HG03565 (cell line): Measurements from ENCODE around the gene NAP1L4.
"Not testable (repeated sequence)": the region's sequence is repeated elsewhere in the genome, so short reads cannot be mapped to it uniquely, and the experiment has no call there.

Experiments used
- ATAC-seq: cut with Tn5 transposase; IDR thresholded peaks from one replicate; pipeline ENCODE4 v1.9.1; 2021; ENCODE audit warnings: mild to moderate bottlenecking, moderate library complexity; ENCODE audit not compliant: unreplicated experiment

The NAP1L4 gene

GRCh38 chr11:2911088-2911784 is 80.9 kb downstream of the NAP1L4 start:
- ATAC-seq, result no peak

- ATAC-seq, result no peak
These were observed 81.7 kb downstream of the NAP1L4 start for GRCh38 chr11:2910401-2910955.

GRCh38 chr11:2909133-2909902 is 82.8 kb downstream of the NAP1L4 start:
- ATAC-seq, result no peak

- no peak for ATAC-seq
These were observed 84.0 kb downstream of the NAP1L4 start for GRCh38 chr11:2908130-2908529.

GRCh38 chr11:2905299-2905698 is 86.8 kb downstream of the NAP1L4 start:
- not testable (repeated sequence) for ATAC-seq

- ATAC-seq, result no peak
These were observed 87.7 kb downstream of the NAP1L4 start for GRCh38 chr11:2904153-2905052.

GRCh38 chr11:2903672-2904011 is 88.5 kb downstream of the NAP1L4 start:
- no peak for ATAC-seq

- no peak for ATAC-seq
These were observed 89.1 kb downstream of the NAP1L4 start for GRCh38 chr11:2902784-2903671.

- peak; percentile 80 for ATAC-seq
These were observed 90.0 kb downstream of the NAP1L4 start for GRCh38 chr11:2901854-2902783.

GRCh38 chr11:2901196-2901796 is 90.8 kb downstream of the NAP1L4 start:
- no peak for ATAC-seq

- no peak for ATAC-seq
These were observed 92.9 kb downstream of the NAP1L4 start for GRCh38 chr11:2899080-2899783.

- ATAC-seq, result no peak
These were observed 93.6 kb downstream of the NAP1L4 start for GRCh38 chr11:2898366-2899079.

GRCh38 chr11:2897048-2897447 is 95.1 kb downstream of the NAP1L4 start:
- no peak for ATAC-seq

- ATAC-seq, result no peak
These were observed 96.1 kb downstream of the NAP1L4 start for GRCh38 chr11:2896047-2896446.
